CD14-positive monocyte (primary cell): Measurements from ENCODE around the gene HMGXB4. TPM values are rescaled to one million over a fixed set of nuclear protein-coding genes. Genes with fewer than 3 reads are reported as not detected.

ENCODE experiments used
- DNase-seq, 3 donors: peaks; one replicate each; pipeline ENCODE4 v3.0.0-alpha.2; 2011 to 2022
- H2AFZ ChIP-seq: 2 replicates; pipeline ENCODE4 v1.6.0; 2012; ENCODE audit warnings: mild to moderate bottlenecking, low read depth, low read length, inconsistent platforms; ENCODE audit not compliant: insufficient read depth, poor library complexity, severe bottlenecking
- H3K27ac ChIP-seq, 2 donors: 1 replicate in 1 of 2; 2 replicates in 1 of 2; pipeline ENCODE4 v1.5.1; 2012 to 2013; ENCODE audit warnings: low read length in 2 of 2, control low read depth in 1 of 2, inconsistent platforms in 1 of 2, low read depth in 1 of 2, mild to moderate bottlenecking in 1 of 2
- H3K27me3 ChIP-seq, 2 donors: one replicate each; pipeline versions ENCODE4 v1.6.0 to v1.6.1; 2011 to 2013; ENCODE audit warnings: low read length in 2 of 2; ENCODE audit not compliant: control insufficient read depth in 2 of 2, insufficient read depth in 2 of 2
- H3K36me3 ChIP-seq, 2 donors: replicated peaks in 1 of 2; 1 replicate in 1 of 2; 2 replicates in 1 of 2; pipeline versions ENCODE4 v1.5.1 to v1.6.1; 2012 to 2013; ENCODE audit warnings: low read length in 2 of 2, control low read depth in 1 of 2, inconsistent platforms in 1 of 2, mild to moderate bottlenecking in 1 of 2; ENCODE audit not compliant: insufficient read depth in 2 of 2, control insufficient read depth in 1 of 2
- H3K4me1 ChIP-seq, 2 donors: 1 replicate in 1 of 2; 2 replicates in 1 of 2; pipeline versions ENCODE4 v1.5.1 to v1.6.1; 2012 to 2013; ENCODE audit warnings: low read length in 2 of 2, control low read depth in 1 of 2, inconsistent platforms in 1 of 2, mild to moderate bottlenecking in 1 of 2, moderate library complexity in 1 of 2; ENCODE audit not compliant: insufficient read depth in 2 of 2, control insufficient read depth in 1 of 2
- H3K4me2 ChIP-seq: replicated peaks from 2 replicates; pipeline ENCODE3; 2012; ENCODE audit warnings: low read length, moderate library complexity, mild to moderate bottlenecking; ENCODE audit not compliant: poor library complexity, severe bottlenecking; ENCODE audit errors: extremely low read depth
- H3K4me3 ChIP-seq, 3 experiments: fragments of 200-600 bp in 1 of 3; sonication (generic) in 1 of 3; replicated peaks in 1 of 3; 1 replicate in 2 of 3; 2 replicates in 1 of 3; pipeline ENCODE4 v1.5.1; 2011 to 2013; ENCODE audit warnings: low read length in 3 of 3, mild to moderate bottlenecking in 3 of 3, control low read depth in 2 of 3, low read depth in 2 of 3, inconsistent platforms in 1 of 3, moderate library complexity in 1 of 3
- H3K79me2 ChIP-seq: 2 replicates; pipeline ENCODE4 v1.6.0; 2012; ENCODE audit warnings: mild to moderate bottlenecking, control low read depth, inconsistent platforms, low read length, moderate library complexity; ENCODE audit not compliant: insufficient read depth
- H3K9ac ChIP-seq: 2 replicates; pipeline ENCODE4 v1.6.0; 2017; ENCODE audit warnings: low read length, mild to moderate bottlenecking; ENCODE audit not compliant: insufficient read depth, poor library complexity, severe bottlenecking
- H3K9me3 ChIP-seq, 2 donors: replicated peaks in 1 of 2; 1 replicate in 1 of 2; 2 replicates in 1 of 2; pipeline versions ENCODE4 v1.5.1 to v1.6.1; 2012 to 2013; ENCODE audit warnings: low read length in 2 of 2, control low read depth in 1 of 2; ENCODE audit not compliant: control insufficient read depth in 1 of 2, insufficient read depth in 1 of 2
- H4K20me1 ChIP-seq: 2 replicates; pipeline ENCODE4 v1.6.0; 2012; ENCODE audit warnings: mild to moderate bottlenecking, low read length, control low read depth, moderate library complexity; ENCODE audit not compliant: insufficient read depth
- H3K27ac Mint-ChIP-seq, 7 donors: one replicate each; pipeline ENCODE4 v1.8.0; 2020; ENCODE audit warnings: mild to moderate bottlenecking in 7 of 7, mixed read lengths in 7 of 7, moderate library complexity in 6 of 7, inconsistent platforms in 2 of 7
- H3K27me3 Mint-ChIP-seq, 3 donors: one replicate each; pipeline ENCODE4 v1.8.0; 2021 to 2022; ENCODE audit warnings: low read depth in 3 of 3, mild to moderate bottlenecking in 3 of 3, mixed read lengths in 3 of 3, moderate library complexity in 3 of 3, inconsistent platforms in 1 of 3
- H3K36me3 Mint-ChIP-seq, 2 donors: one replicate each; pipeline ENCODE4 v1.8.0; 2020; ENCODE audit warnings: mixed read lengths in 2 of 2, inconsistent platforms in 1 of 2, mild to moderate bottlenecking in 1 of 2
- H3K4me1 Mint-ChIP-seq: one replicate; pipeline ENCODE4 v1.8.0; 2020; ENCODE audit warnings: mild to moderate bottlenecking, mixed read lengths
- H3K4me3 Mint-ChIP-seq, 2 donors: one replicate each; pipeline ENCODE4 v1.8.0; 2020; ENCODE audit warnings: mild to moderate bottlenecking in 2 of 2, mixed read lengths in 2 of 2, moderate library complexity in 1 of 2
- H3K9me3 Mint-ChIP-seq, 7 donors: one replicate each; pipeline ENCODE4 v1.8.0; 2020 to 2022; ENCODE audit warnings: mixed read lengths in 7 of 7, mild to moderate bottlenecking in 6 of 7, moderate library complexity in 6 of 7, inconsistent platforms in 2 of 7
- CTCF ChIP-seq: fragments of 200-600 bp; IDR thresholded peaks from one replicate; pipeline ENCODE4 v1.8.0; 2022; ENCODE audit warnings: antibody characterized with exemption, mild to moderate bottlenecking
- WGBS: methylation state at CpG from one replicate; pipeline ENCODE4 v1.1.5; 2013; ENCODE audit warnings: missing lambda C conversion rate; ENCODE audit not compliant: insufficient coverage; 5-methylcytosine and 5-hydroxymethylcytosine counted together
- intact Hi-C, 2 donors: fragments of 100-400 bp; cut with micrococcal nuclease; formaldehyde crosslinking; loops; one replicate each; pipeline versions ENCODE4 v1.15.0 to v1.15.1; 2023
- polyA plus RNA-seq, 3 donors: library from polyadenylated mRNA; depleted of rRNA in 1 of 3; unstranded in 2 of 3; stranded (reverse) in 1 of 3; fragments of 300-500 nt in 2 of 3; fragments of >200 nt in 1 of 3; fragmentation: Illumina TruSeq in 2 of 3; gene quantifications; 1 replicate in 2 of 3; 2 replicates in 1 of 3; pipeline ENCODE4 v1.2.3, GENCODE V29; 2012 to 2021

The HMGXB4 gene
- polyA plus RNA-seq, 3 donors = 6.3 to 11.4 (median 8.1) TPM

GRCh38 chr22:35337932-35338331 lies 80.6 kb downstream of the HMGXB4 start:
- Histone ChIP-seq H2AFZ (no peak overlapping the region), H3K4me3 (no peak overlapping the region), H3K27me3 (no peaks in the 10 kb centered on the region), H3K4me2 (no peak overlapping the region), H3K9me3 (no peaks in the 10 kb centered on the region), H3K4me1 (peaks cover 3% of the 10 kb centered on the region in 2 donors), H3K9ac (no peak overlapping the region), H3K27ac (no peak overlapping the region), H3K36me3 (peaks cover 95 to 100% of the 10 kb centered on the region in 2 donors), H4K20me1 (peaks cover 46% of the 10 kb centered on the region), H3K79me2 (no peaks in the 10 kb centered on the region)
- intact Hi-C loops = no loop called here
- Mint-ChIP-seq H3K4me1 (peaks cover 12% of the 10 kb centered on the region), H3K36me3 (peaks cover 62 to 75% of the 10 kb centered on the region in 2 donors), H3K4me3 (no peak overlapping the region), H3K27ac (peak overlapping the region in 5 of 7 donors; percentile 44 to 84 (median 50)), H3K27me3 (peaks cover 0 to 5% (median 3%) of the 10 kb centered on the region in 3 donors), H3K9me3 (no peaks in the 10 kb centered on the region)
- DNase-seq = no peak
- TF ChIP-seq CTCF = peak; percentile 8
- 93% methylated on average over 3 of the region's 4 CpGs for WGBS

GRCh38 chr22:35341090-35341874 lies 84.0 kb downstream of the HMGXB4 start:
- H3K27ac ChIP-seq = no peak overlapping the region
- H3K27ac Mint-ChIP-seq = peak overlapping the region in 1 of 7 donors; percentile 11
- 98% methylated on average over 17 of the region's 19 CpGs for WGBS

More at GRCh38 chr22:35341090-35341874, 84.0 kb downstream of the HMGXB4 start:
- no peaks in the 10 kb centered on the region for H3K9me3 ChIP-seq
- peaks cover 95 to 100% of the 10 kb centered on the region in 2 donors for H3K36me3 ChIP-seq
- peaks cover 0 to 4% (median 2%) of the 10 kb centered on the region in 3 donors for H3K27me3 Mint-ChIP-seq
- H3K79me2 ChIP-seq = no peaks in the 10 kb centered on the region
- H3K9ac ChIP-seq = no peak overlapping the region
- no peaks in the 10 kb centered on the region for H3K4me1 ChIP-seq
- intact Hi-C loops = loop anchor here in 1 of 2 donors (10.0 kb wide), 1 partner anchor 204 kb away; the partner anchor contains the start of gene RASD2
- peaks cover 29 to 59% of the 10 kb centered on the region in 2 donors for H3K36me3 Mint-ChIP-seq
- H3K4me2 ChIP-seq = no peak overlapping the region
- peaks cover 47% of the 10 kb centered on the region for H4K20me1 ChIP-seq
- no peak for DNase-seq
- H3K4me3 Mint-ChIP-seq = no peak overlapping the region
- no peaks in the 10 kb centered on the region for H3K4me1 Mint-ChIP-seq
- H3K9me3 Mint-ChIP-seq = no peaks in the 10 kb centered on the region
- no peak for TF ChIP-seq CTCF
- H3K27me3 ChIP-seq = no peaks in the 10 kb centered on the region
- no peak overlapping the region for H2AFZ ChIP-seq
- H3K4me3 ChIP-seq = no peak overlapping the region
